Fibroblast of lung (primary cell): ENCODE data around the gene VPS26B. TPM values are rescaled to one million over a fixed set of nuclear protein-coding genes. Genes with fewer than 3 reads are reported as not detected.

Experiments used
- DNase-seq, 2 donors: peaks; one replicate each; pipeline versions ENCODE4 v3.0.0 to v3.0.0-alpha.2; 2010; ENCODE audit warnings: low read depth in 2 of 2
- H2AFZ ChIP-seq: 2 replicates; pipeline ENCODE4 v1.5.1; 2012; ENCODE audit warnings: low read length, control low read depth, inconsistent platforms
- H3K27ac ChIP-seq: 2 replicates; pipeline ENCODE4 v1.5.1; 2011; ENCODE audit warnings: low read length, control low read depth; ENCODE audit not compliant: insufficient read depth
- H3K27me3 ChIP-seq: 2 replicates; pipeline ENCODE4 v1.5.1; 2011; ENCODE audit warnings: mild to moderate bottlenecking, low read length; ENCODE audit not compliant: control insufficient read depth, insufficient read depth
- H3K36me3 ChIP-seq: 2 replicates; pipeline ENCODE4 v1.5.1; 2011; ENCODE audit warnings: low read length; ENCODE audit not compliant: control insufficient read depth, insufficient read depth
- H3K4me1 ChIP-seq: 2 replicates; pipeline ENCODE4 v1.5.1; 2011; ENCODE audit warnings: low read length; ENCODE audit not compliant: control insufficient read depth, insufficient read depth; ENCODE audit errors: extremely low read depth
- H3K4me2 ChIP-seq: 2 replicates; pipeline ENCODE4 v1.5.1; 2011; ENCODE audit warnings: low read length, control low read depth; ENCODE audit not compliant: insufficient read depth; ENCODE audit errors: extremely low read depth
- H3K4me3 ChIP-seq, 4 experiments: fragments of 200-600 bp in 1 of 4; sonication (generic) in 1 of 4; replicated peaks in 1 of 4; 2 replicates each; pipeline ENCODE4 v1.5.1; 2011 to 2016; ENCODE audit warnings: low read length in 4 of 4, low read depth in 3 of 4, mild to moderate bottlenecking in 3 of 4, control low read depth in 2 of 4, inconsistent platforms in 1 of 4, mixed read lengths in 1 of 4; ENCODE audit not compliant: insufficient read depth in 1 of 4; ENCODE audit errors: control extremely low read depth in 1 of 4
- H3K79me2 ChIP-seq: 2 replicates; pipeline ENCODE4 v1.5.1; 2012; ENCODE audit warnings: mild to moderate bottlenecking, low read length, inconsistent platforms; ENCODE audit not compliant: control insufficient read depth, insufficient read depth
- H3K9ac ChIP-seq: 2 replicates; pipeline ENCODE4 v1.5.1; 2011; ENCODE audit warnings: mild to moderate bottlenecking, low read length, control low read depth; ENCODE audit not compliant: insufficient read depth
- H3K9me3 ChIP-seq: 2 replicates; pipeline ENCODE4 v1.5.1; 2012; ENCODE audit warnings: low read depth, low read length; ENCODE audit not compliant: control insufficient read depth, insufficient read depth
- H4K20me1 ChIP-seq: 2 replicates; pipeline ENCODE4 v1.5.1; 2011; ENCODE audit warnings: low read length; ENCODE audit not compliant: control insufficient read depth, insufficient read depth; ENCODE audit errors: extremely low read depth
- EZH2 ChIP-seq: IDR thresholded peaks from 2 replicates; pipeline ENCODE4 v1.5.1; 2012; ENCODE audit warnings: low read length, control low read depth, mild to moderate bottlenecking; ENCODE audit errors: missing control alignments
- polyA plus RNA-seq, 2 donors: library from polyadenylated mRNA; depleted of rRNA in 1 of 2; stranded (reverse) in 1 of 2; unstranded in 1 of 2; fragments of >200 nt; gene quantifications; 2 replicates each; pipeline ENCODE4 v1.2.1, GENCODE V29; 2011 to 2012; ENCODE audit warnings: missing spikeins in 1 of 2
- total RNA-seq: library from RNA; depleted of rRNA; stranded (reverse); fragments of >200 nt; gene quantifications from 2 replicates; pipeline ENCODE4 v1.2.1, GENCODE V29; 2014
- TF ChIP-seq, protein P1 (sequence below), 2 donors: IDR thresholded peaks in 1 of 2; conservative IDR thresholded peaks in 1 of 2; 1 replicate in 1 of 2; 2 replicates in 1 of 2; pipeline ENCODE4 v1.5.1; 2011 to 2012; ENCODE audit warnings: low read length in 2 of 2, control low read depth in 1 of 2, inconsistent platforms in 1 of 2, low read depth in 1 of 2, mild to moderate bottlenecking in 1 of 2

The VPS26B gene
- total and polyA plus RNA-seq, 2 donors (not counting 1 experiment from before 2014, with no cell fraction given): 39.0 to 44.3 TPM

DNA sequence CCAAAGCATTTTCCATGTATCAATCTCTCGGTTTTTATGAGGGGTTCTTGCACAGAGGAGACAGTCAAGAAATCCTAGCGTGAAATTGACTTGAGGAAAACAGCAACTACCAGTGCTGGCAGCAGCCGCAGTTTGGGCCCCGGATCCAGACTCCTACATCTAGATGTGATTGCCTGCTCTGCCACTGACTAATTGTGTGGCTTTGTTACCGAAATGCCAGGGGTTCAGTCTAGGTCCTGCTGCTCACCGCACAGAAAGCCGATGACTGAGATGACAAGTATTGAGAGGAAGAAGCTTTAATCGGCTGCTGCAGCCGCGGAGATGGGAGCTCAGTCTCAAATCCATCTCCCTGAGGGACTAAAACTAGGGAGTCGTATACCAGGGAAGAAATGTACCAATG is 43.5 kb downstream of the VPS26B start:
- TF ChIP-seq EZH2: no peak
- TF ChIP-seq, protein P1, sequence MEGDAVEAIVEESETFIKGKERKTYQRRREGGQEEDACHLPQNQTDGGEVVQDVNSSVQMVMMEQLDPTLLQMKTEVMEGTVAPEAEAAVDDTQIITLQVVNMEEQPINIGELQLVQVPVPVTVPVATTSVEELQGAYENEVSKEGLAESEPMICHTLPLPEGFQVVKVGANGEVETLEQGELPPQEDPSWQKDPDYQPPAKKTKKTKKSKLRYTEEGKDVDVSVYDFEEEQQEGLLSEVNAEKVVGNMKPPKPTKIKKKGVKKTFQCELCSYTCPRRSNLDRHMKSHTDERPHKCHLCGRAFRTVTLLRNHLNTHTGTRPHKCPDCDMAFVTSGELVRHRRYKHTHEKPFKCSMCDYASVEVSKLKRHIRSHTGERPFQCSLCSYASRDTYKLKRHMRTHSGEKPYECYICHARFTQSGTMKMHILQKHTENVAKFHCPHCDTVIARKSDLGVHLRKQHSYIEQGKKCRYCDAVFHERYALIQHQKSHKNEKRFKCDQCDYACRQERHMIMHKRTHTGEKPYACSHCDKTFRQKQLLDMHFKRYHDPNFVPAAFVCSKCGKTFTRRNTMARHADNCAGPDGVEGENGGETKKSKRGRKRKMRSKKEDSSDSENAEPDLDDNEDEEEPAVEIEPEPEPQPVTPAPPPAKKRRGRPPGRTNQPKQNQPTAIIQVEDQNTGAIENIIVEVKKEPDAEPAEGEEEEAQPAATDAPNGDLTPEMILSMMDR (conservative IDR thresholded peaks at IDR 0.05 in 1 of 2, IDR thresholded peaks at IDR 0.05 in 1 of 2; ENCODE audit: low read depth in 1 of 2, low read length in 2 of 2): no peak
- Histone ChIP-seq H3K27me3 (peaks cover 7% of the 10 kb centered on the region), H3K9me3 (no peaks in the 10 kb centered on the region), H3K36me3 (peaks cover 3% of the 10 kb centered on the region), H4K20me1 (no peaks in the 10 kb centered on the region), H3K9ac (no peak overlapping the region), H3K4me2 (no peak overlapping the region), H2AFZ (no peak overlapping the region), H3K27ac (no peak overlapping the region), H3K79me2 (no peaks in the 10 kb centered on the region), H3K4me3 (no peak overlapping the region), H3K4me1 (no peaks in the 10 kb centered on the region)
- DNase-seq: peak in 1 of 2 donors; percentile 63

DNA sequence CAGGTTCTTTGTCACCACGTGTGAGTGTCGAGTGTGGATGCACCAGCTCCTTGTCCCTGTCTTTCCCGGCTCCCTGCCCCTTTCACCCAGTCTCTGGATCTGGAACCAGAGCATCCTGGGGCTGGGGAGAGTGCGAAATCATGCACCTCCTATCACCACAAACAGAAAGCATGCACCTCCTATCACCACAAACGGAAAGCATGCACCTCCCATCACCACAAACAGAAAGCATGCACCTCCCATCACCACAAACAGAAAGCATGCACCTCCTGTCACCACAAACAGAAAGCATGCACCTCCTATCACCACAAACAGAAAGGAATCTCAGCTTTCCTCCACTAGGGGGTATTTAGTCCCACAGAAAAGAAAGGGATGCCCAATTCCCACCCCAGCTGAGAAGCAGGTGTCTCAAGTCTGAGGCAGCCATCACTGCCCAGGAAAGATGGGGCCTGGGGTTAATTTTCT is 45.8 kb downstream of the VPS26B start:
- no peak overlapping the region for H3K4me3 ChIP-seq
- H3K27me3 ChIP-seq: peaks cover 20% of the 10 kb centered on the region
- no peak overlapping the region for H3K4me2 ChIP-seq
- no peaks in the 10 kb centered on the region for H3K9me3 ChIP-seq
- no peaks in the 10 kb centered on the region for H3K4me1 ChIP-seq
- no peaks in the 10 kb centered on the region for H3K79me2 ChIP-seq
- H3K27ac ChIP-seq: no peak overlapping the region
- no peak overlapping the region for H3K9ac ChIP-seq
- DNase-seq: no peak
- H2AFZ ChIP-seq: no peak overlapping the region
- TF ChIP-seq, protein P1 (conservative IDR thresholded peaks at IDR 0.05 in 1 of 2, IDR thresholded peaks at IDR 0.05 in 1 of 2; ENCODE audit: low read depth in 1 of 2, low read length in 2 of 2): peak in 1 of 2 donors; percentile 6
- no peak for TF ChIP-seq EZH2
- no peaks in the 10 kb centered on the region for H3K36me3 ChIP-seq
- H4K20me1 ChIP-seq: no peaks in the 10 kb centered on the region

DNA sequence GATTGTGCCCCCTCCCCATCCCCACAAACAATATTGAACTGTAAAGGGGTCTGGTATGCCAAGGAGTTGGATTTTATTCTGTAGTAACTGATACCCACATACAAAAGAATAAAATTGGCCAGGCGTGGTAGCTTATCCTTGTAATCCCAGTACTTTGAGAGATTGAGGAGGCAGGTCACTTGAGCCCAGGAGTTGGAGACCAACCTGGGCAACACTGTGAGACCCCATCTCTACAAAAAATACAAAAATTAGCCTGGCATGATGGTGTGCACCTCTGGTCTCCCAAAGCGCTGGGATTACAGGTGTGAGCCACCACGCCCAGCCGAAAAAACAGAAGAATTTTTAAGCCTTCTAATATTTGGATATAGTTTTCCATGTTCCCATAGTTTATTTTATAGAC is 47.5 kb downstream of the VPS26B start:
- TF ChIP-seq, protein P1 (conservative IDR thresholded peaks at IDR 0.05 in 1 of 2, IDR thresholded peaks at IDR 0.05 in 1 of 2; ENCODE audit: low read depth in 1 of 2, low read length in 2 of 2): no peak
- no peak for TF ChIP-seq EZH2
- Histone ChIP-seq H3K4me3 (no peak overlapping the region), H3K27me3 (peaks cover 37% of the 10 kb centered on the region)

More for the DNA sequence above, 47.5 kb downstream of the VPS26B start:
- no peak overlapping the region for H3K9ac ChIP-seq
- H3K27ac ChIP-seq: no peak overlapping the region
- no peak overlapping the region for H2AFZ ChIP-seq
- no peaks in the 10 kb centered on the region for H3K9me3 ChIP-seq
- H3K4me2 ChIP-seq: no peak overlapping the region
- no peaks in the 10 kb centered on the region for H3K36me3 ChIP-seq
- no peaks in the 10 kb centered on the region for H3K79me2 ChIP-seq
- H4K20me1 ChIP-seq: no peaks in the 10 kb centered on the region
- no peak for DNase-seq
- H3K4me1 ChIP-seq: no peaks in the 10 kb centered on the region
